Lower leg skin (tissue), 4 donors: ENCODE data around the gene DAPK2. TPM values are rescaled to one million over a fixed set of nuclear protein-coding genes. Genes with fewer than 3 reads are reported as not detected.

Experiments
- DNase-seq, 2 donors: peaks; one replicate each; pipeline ENCODE4 v3.0.0-alpha.2; 2019; ENCODE audit warnings: low spot score in 2 of 2
- H3K4me3 ChIP-seq: fragments of 200-600 bp; sonication (generic); 2 replicates; pipeline ENCODE4 v1.5.1; 2017; ENCODE audit warnings: mild to moderate bottlenecking, low read depth; ENCODE audit not compliant: poor library complexity, severe bottlenecking
- POLR2A ChIP-seq, 2 donors: fragments of 450-650 bp; IDR thresholded peaks; one replicate each; pipeline ENCODE4 v1.6.1; 2016 to 2017; ENCODE audit warnings: antibody characterized with exemption in 2 of 2, mild to moderate bottlenecking in 1 of 2, moderate library complexity in 1 of 2
- WGBS, 2 donors: methylation state at CpG; one replicate each; pipeline ENCODE4 v1.1.5; 2018; 5-methylcytosine and 5-hydroxymethylcytosine counted together
- intact Hi-C: fragments of 100-400 bp; cut with DNase I; formaldehyde crosslinking; loops from one replicate; pipeline ENCODE4 v1.15.0; 2023; ENCODE audit warnings: low total_unique reads
- total RNA-seq, 4 donors: library from RNA; depleted of rRNA; stranded (reverse); fragments of >200 nt; gene quantifications; one replicate each; pipeline ENCODE4 v1.1.0, GENCODE V29; 2016
- TF ChIP-seq, protein P1 (sequence below), 3 donors: fragments of 450-650 bp; IDR thresholded peaks; one replicate each; pipeline ENCODE4 v1.5.1; 2016; ENCODE audit warnings: antibody characterized with exemption in 3 of 3, mild to moderate bottlenecking in 3 of 3, moderate library complexity in 2 of 3

Gene DAPK2
- total RNA-seq, 4 donors from 2014 or later = 10.9 to 27.5 (median 13.3) TPM

DNA sequence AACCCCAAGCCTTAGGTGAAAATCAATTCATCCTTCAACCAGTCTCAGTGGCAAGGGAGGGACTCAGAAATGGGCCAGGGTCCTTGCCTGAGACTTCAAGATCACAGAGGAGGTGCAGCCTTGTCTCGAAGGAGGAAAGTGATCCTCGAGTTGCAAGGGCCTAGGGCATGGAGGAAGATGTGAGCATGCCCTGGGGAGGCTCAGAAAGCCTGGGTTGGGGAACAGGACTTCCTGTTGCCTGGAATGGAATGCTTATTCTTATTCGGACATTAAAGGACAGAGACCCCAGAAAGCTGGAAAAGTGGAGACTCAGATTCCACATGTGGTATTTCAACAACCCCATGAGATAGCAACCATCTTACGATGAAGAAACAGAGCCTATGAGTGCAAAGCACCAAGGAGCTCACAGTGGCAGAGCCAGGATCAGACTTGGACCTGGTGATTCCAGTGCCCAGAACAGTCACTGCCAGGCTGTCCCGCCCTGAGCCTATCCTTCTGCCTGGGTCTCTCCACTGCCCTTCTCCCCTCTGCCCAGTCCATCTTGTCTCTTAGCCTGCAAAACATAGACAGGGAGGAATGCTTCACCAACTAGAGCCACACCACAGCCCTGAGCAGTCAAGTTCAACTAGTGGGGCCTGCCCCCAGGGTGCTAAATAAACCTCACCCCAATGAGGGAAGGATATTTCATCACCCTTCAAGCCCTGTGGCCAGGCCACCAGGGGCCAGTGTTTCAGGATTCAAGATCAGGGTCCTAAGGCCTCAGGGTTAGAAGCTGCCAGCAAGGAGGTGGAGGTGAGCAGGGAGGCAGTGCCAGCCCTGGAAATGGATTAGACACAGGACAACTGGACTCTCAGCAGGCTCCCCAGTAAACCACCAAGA, 21.9 kb downstream of the DAPK2 start:
- H3K4me3 ChIP-seq = no peak overlapping the region
- DNase-seq = no peak
- TF ChIP-seq, protein P1, sequence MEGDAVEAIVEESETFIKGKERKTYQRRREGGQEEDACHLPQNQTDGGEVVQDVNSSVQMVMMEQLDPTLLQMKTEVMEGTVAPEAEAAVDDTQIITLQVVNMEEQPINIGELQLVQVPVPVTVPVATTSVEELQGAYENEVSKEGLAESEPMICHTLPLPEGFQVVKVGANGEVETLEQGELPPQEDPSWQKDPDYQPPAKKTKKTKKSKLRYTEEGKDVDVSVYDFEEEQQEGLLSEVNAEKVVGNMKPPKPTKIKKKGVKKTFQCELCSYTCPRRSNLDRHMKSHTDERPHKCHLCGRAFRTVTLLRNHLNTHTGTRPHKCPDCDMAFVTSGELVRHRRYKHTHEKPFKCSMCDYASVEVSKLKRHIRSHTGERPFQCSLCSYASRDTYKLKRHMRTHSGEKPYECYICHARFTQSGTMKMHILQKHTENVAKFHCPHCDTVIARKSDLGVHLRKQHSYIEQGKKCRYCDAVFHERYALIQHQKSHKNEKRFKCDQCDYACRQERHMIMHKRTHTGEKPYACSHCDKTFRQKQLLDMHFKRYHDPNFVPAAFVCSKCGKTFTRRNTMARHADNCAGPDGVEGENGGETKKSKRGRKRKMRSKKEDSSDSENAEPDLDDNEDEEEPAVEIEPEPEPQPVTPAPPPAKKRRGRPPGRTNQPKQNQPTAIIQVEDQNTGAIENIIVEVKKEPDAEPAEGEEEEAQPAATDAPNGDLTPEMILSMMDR (IDR thresholded peaks at IDR 0.05) = no peak
- no peak for TF ChIP-seq POLR2A (IDR thresholded peaks at IDR 0.05)
- intact Hi-C loops = no loop called here
- WGBS, 2 donors = 78% methylated on average over 5 of the region's 5 CpGs

DNA sequence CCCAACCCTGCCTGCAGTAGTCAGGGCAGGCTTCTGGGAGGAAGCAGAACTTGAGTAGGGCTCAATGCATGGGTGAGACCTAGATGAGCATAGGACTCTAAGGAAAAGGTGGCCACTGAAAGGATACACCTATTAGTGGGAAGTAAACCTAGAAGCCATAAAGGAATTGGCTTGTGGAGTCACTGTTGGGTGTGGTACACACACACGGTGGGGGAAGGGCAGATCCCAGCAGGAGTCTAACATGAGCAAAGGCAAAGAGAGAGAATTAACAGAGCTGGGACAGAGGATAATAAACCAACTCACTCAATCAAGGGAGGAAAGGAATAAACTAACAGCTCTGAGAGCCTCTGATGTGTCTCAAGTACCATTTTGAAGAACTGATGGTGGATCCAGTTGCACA, 23.1 kb downstream of the DAPK2 start:
- no peak for DNase-seq

DNA sequence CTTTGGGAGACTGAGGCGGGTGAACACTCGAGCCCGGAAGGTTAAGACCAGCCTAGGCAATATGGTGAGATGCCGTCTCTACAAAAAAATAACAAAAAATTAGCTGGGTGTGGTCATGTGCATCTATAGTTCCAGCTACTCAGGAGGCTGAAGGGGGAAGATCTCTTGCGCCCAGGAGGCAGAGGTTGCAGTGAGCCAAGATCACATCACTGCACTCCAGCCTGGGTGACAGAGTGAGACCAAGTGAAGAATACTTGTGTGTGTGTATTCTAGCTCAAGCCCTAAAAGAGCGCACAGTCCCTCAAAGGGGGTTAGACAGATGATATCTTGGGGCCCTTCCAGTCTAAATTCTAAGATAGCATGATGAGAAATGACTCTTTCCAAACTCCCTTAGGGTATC, 23.7 kb downstream of the DAPK2 start:
- TF ChIP-seq POLR2A (IDR thresholded peaks at IDR 0.05) = no peak
- TF ChIP-seq, protein P1 (IDR thresholded peaks at IDR 0.05) = no peak
- WGBS, 2 donors = 94 to 99% methylated on average over 6 of the region's 6 CpGs
- intact Hi-C loops = no loop called here
- DNase-seq = no peak
- H3K4me3 ChIP-seq = no peak overlapping the region

More for the DNA sequence above, 23.1 kb downstream of the DAPK2 start:
- TF ChIP-seq POLR2A (IDR thresholded peaks at IDR 0.05) = no peak
- TF ChIP-seq, protein P1 (IDR thresholded peaks at IDR 0.05) = no peak
- WGBS, 2 donors = 35 to 39% methylated on average over 1 of the region's 1 CpG
- intact Hi-C loops = no loop called here
- H3K4me3 ChIP-seq = no peak overlapping the region

DNA sequence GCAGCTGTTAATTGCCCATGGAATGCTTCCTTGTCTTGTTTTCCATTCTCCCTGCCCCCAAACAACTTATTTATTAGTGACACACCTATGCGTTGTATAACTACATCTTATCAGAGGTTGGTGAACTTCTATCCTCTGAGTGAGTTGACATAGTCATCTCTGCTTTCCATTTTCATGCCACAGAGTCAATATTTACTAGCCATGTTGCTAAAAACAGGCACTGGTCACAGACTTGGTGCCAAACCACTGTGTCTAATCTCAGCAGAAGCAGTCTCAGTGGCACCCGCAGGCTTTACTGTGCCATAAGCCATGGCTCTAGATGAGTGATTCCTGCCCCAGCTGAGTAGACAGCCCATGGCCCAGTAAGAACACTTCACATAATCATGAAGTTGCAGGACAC, 26.5 kb downstream of the DAPK2 start:
- intact Hi-C loops = no loop called here
- no peak overlapping the region for H3K4me3 ChIP-seq
- WGBS, 2 donors = 35 to 54% methylated on average over 2 of the region's 2 CpGs
- TF ChIP-seq POLR2A (IDR thresholded peaks at IDR 0.05) = no peak
- TF ChIP-seq, protein P1 (IDR thresholded peaks at IDR 0.05) = no peak
- DNase-seq = no peak

DNA sequence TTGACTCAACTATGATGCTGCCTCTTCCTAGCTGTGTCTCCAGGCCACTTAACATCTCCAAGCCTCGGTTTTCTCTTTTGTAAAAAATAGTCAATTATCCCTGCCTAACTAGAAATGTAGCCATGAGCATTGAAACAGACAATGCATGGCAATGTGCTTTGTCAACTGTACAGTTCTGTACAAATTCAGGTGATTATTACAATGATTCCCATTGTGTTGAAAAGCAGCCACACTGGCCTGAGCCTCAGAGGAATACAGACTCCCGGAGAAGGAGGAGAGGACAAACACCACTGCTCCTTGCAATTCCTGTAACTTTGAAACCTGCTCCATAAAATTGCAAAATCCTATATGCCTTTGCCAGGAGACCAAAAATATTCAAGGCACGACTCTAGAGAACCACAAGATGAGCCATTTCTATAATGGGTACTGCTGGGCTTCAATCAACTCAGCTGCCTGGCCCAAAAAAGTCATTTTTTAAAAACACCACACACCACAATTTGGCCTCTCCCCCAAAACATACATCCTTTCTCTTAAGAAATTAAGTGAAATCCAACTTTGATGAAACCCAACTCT, 28.6 kb downstream of the DAPK2 start:
- TF ChIP-seq, protein P1 (IDR thresholded peaks at IDR 0.05) = no peak
- no peak for TF ChIP-seq POLR2A (IDR thresholded peaks at IDR 0.05)
- 61 to 63% methylated on average over 3 of the region's 3 CpGs for WGBS, 2 donors
- no peak for DNase-seq
- no peak overlapping the region for H3K4me3 ChIP-seq
- intact Hi-C loops = no loop called here
